CD4-positive, alpha-beta T cell (primary cell): ENCODE results near the gene WASHC3. TPM values are rescaled to one million over a fixed set of nuclear protein-coding genes. Genes with fewer than 3 reads are reported as not detected.

ENCODE experiments used
- ATAC-seq: fragments of 200-7000 bp; cut with Tn5 transposase; one replicate; pipeline ENCODE4 v1.10.0; 2022; ENCODE audit warnings: mild to moderate bottlenecking; ENCODE audit not compliant: poor library complexity
- CTCF ChIA-PET: fragments of 350-600 bp; sonication (Branson Sonifier 250); formaldehyde crosslinking; loops from one replicate; lab custom pipeline; 2021; ENCODE audit warnings: antibody characterized with exemption, inconsistent platforms; lab: Charles Lee
- POLR2A ChIA-PET: fragments of 350-600 bp; sonication (Branson Sonifier 250); formaldehyde crosslinking; loops from one replicate; lab custom pipeline; 2021; ENCODE audit warnings: antibody characterized with exemption, inconsistent platforms; lab: Charles Lee
- DNase-seq, 14 experiments: peaks; one replicate each; pipeline ENCODE4 v3.0.0-alpha.2; 2013 to 2020; ENCODE audit warnings: mixed read lengths in 2 of 14
- H3K27ac ChIP-seq, 2 donors: one replicate each; pipeline versions ENCODE4 v1.5.1 to v1.7.0; 2013; ENCODE audit warnings: low read length in 2 of 2, low read depth in 1 of 2, mild to moderate bottlenecking in 1 of 2
- H3K27me3 ChIP-seq, 2 experiments: 1 replicate in 1 of 2; 2 replicates in 1 of 2; pipeline versions ENCODE4 v1.6.1 to v1.7.0; 2013; ENCODE audit warnings: low read length in 2 of 2, control low read depth in 1 of 2, mild to moderate bottlenecking in 1 of 2, moderate library complexity in 1 of 2; ENCODE audit not compliant: insufficient read depth in 2 of 2, control insufficient read depth in 1 of 2
- H3K36me3 ChIP-seq: one replicate; pipeline ENCODE4 v1.6.1; 2013; ENCODE audit warnings: low read length, control low read depth; ENCODE audit not compliant: insufficient read depth
- H3K4me1 ChIP-seq: one replicate; pipeline ENCODE4 v1.6.1; 2013; ENCODE audit warnings: low read length, control low read depth; ENCODE audit not compliant: insufficient read depth
- H3K4me3 ChIP-seq: one replicate; pipeline ENCODE4 v1.5.1; 2013; ENCODE audit warnings: mild to moderate bottlenecking, low read length, moderate library complexity
- H3K9me3 ChIP-seq, 2 experiments: 1 replicate in 1 of 2; 2 replicates in 1 of 2; pipeline versions ENCODE4 v1.6.1 to v1.7.0; 2013; ENCODE audit warnings: low read length in 2 of 2, mild to moderate bottlenecking in 2 of 2, control low read depth in 1 of 2, moderate library complexity in 1 of 2; ENCODE audit not compliant: control insufficient read depth in 1 of 2, insufficient read depth in 1 of 2
- H3K27ac Mint-ChIP-seq: one replicate; pipeline ENCODE4 v1.8.0; 2020; ENCODE audit warnings: mixed read lengths
- H3K27me3 Mint-ChIP-seq: one replicate; pipeline ENCODE4 v1.8.0; 2021; ENCODE audit warnings: mixed read lengths
- H3K36me3 Mint-ChIP-seq: one replicate; pipeline ENCODE4 v1.8.0; 2021; ENCODE audit warnings: low read depth, mixed read lengths
- H3K4me1 Mint-ChIP-seq: one replicate; pipeline ENCODE4 v1.8.0; 2021; ENCODE audit warnings: low read depth, mixed read lengths
- H3K4me3 Mint-ChIP-seq: one replicate; pipeline ENCODE4 v1.8.0; 2020; ENCODE audit warnings: mild to moderate bottlenecking, mixed read lengths
- H3K9me3 Mint-ChIP-seq: one replicate; pipeline ENCODE4 v1.8.0; 2020; ENCODE audit warnings: mixed read lengths
- CTCF ChIP-seq: fragments of 200-600 bp; IDR thresholded peaks from one replicate; pipeline ENCODE4 v1.8.0; 2022; ENCODE audit warnings: antibody characterized with exemption, mild to moderate bottlenecking
- intact Hi-C, 2 experiments: fragments of 100-400 bp; cut with DNase I in 1 of 2; cut with micrococcal nuclease in 1 of 2; formaldehyde crosslinking; loops; one replicate each; pipeline versions ENCODE4 v1.15.1 to v1.9.0; 2023 to 2025; cut with DNase I, micrococcal nuclease
- total RNA-seq, 174 experiments: library from RNA in 2 of 174; stranded (reverse) in 2 of 174; gene quantifications; one replicate each; pipeline ENCODE4 v1.2.3 and lab custom pipeline; 2021 to 2026

WASHC3 gene
- total RNA-seq, 2 experiments from 2014 or later, result 16.9 to 20.3 TPM

GRCh38 chr12:102052192-102053061, 9.4 kb downstream of the WASHC3 start:
- peaks cover 35% of the 10 kb centered on the region for H3K4me1 Mint-ChIP-seq
- no peak for ATAC-seq
- ChIA-PET CTCF (no interaction called here), POLR2A (interaction anchor here (0.6 kb wide), 1 partner anchor 19 kb away, joined by 3 read pairs; no protein-coding TSS in a partner anchor)
- Histone ChIP-seq H3K4me3 (no peak overlapping the region), H3K4me1 (peaks cover 12% of the 10 kb centered on the region), H3K9me3 (no peaks in the 10 kb centered on the region), H3K36me3 (peaks cover 69% of the 10 kb centered on the region), H3K27me3 (no peaks in the 10 kb centered on the region), H3K27ac (no peak overlapping the region)
- H3K27me3 Mint-ChIP-seq, result no peaks in the 10 kb centered on the region
- no peaks in the 10 kb centered on the region for H3K9me3 Mint-ChIP-seq
- intact Hi-C loops, result no loop called here
- no peak overlapping the region for H3K4me3 Mint-ChIP-seq
- DNase-seq, result peak in 1 of 14 experiments; percentile 5
- peaks cover 89% of the 10 kb centered on the region for H3K36me3 Mint-ChIP-seq
- no peak for TF ChIP-seq CTCF
- no peak overlapping the region for H3K27ac Mint-ChIP-seq

GRCh38 chr12:102051431-102051965, 10.3 kb downstream of the WASHC3 start:
- ATAC-seq (no peak), DNase-seq (no peak)
- POLR2A ChIA-PET, result no interaction called here
- Histone ChIP-seq H3K27me3 (no peaks in the 10 kb centered on the region), H3K9me3 (no peaks in the 10 kb centered on the region), H3K4me3 (no peak overlapping the region), H3K4me1 (peaks cover 12% of the 10 kb centered on the region), H3K27ac (no peak overlapping the region), H3K36me3 (peaks cover 64% of the 10 kb centered on the region)
- no peak overlapping the region for H3K27ac Mint-ChIP-seq
- no peaks in the 10 kb centered on the region for H3K27me3 Mint-ChIP-seq
- H3K36me3 Mint-ChIP-seq, result peaks cover 87% of the 10 kb centered on the region
- H3K4me1 Mint-ChIP-seq, result peaks cover 29% of the 10 kb centered on the region
- no peak overlapping the region for H3K4me3 Mint-ChIP-seq
- CTCF ChIA-PET, result no interaction called here
- no peaks in the 10 kb centered on the region for H3K9me3 Mint-ChIP-seq
- no peak for TF ChIP-seq CTCF
- intact Hi-C loops, result no loop called here

- peaks cover 27% of the 10 kb centered on the region for H3K4me1 Mint-ChIP-seq
- Histone ChIP-seq H3K27ac (no peak overlapping the region), H3K9me3 (no peaks in the 10 kb centered on the region), H3K4me1 (peaks cover 12% of the 10 kb centered on the region), H3K27me3 (no peaks in the 10 kb centered on the region), H3K4me3 (no peak overlapping the region), H3K36me3 (peaks cover 58% of the 10 kb centered on the region)
- no peak for DNase-seq
- H3K27me3 Mint-ChIP-seq, result no peaks in the 10 kb centered on the region
- POLR2A ChIA-PET, result no interaction called here
- intact Hi-C loops, result no loop called here
- TF ChIP-seq CTCF, result no peak
- H3K27ac Mint-ChIP-seq, result no peak overlapping the region
- H3K36me3 Mint-ChIP-seq, result peaks cover 80% of the 10 kb centered on the region
- no peak for ATAC-seq
- H3K4me3 Mint-ChIP-seq, result no peak overlapping the region
- CTCF ChIA-PET, result no interaction called here
- H3K9me3 Mint-ChIP-seq, result no peaks in the 10 kb centered on the region
Measured at GRCh38 chr12:102050660-102051430, 10.9 kb downstream of the WASHC3 start.
